ENCODE results near the gene PTPRD. TPM values are rescaled to one million over a fixed set of nuclear protein-coding genes. Genes with fewer than 3 reads are reported as not detected.

The PTPRD gene
- total RNA-seq, 1 experiment from 2014 or later, result 70.1 TPM

- no TSS peak for BruUV-seq (replicated peaks)
- H3K36me3 ChIP-seq (ENCODE audit: control insufficient read depth, insufficient read depth, low read length), result no peaks in the 10 kb centered on the region
- no peaks in the 10 kb centered on the region for H3K27me3 ChIP-seq (replicated peaks; ENCODE audit: control insufficient read depth, insufficient read depth, low read length)
- Mint-ChIP-seq H3K4me3 (ENCODE audit: unreplicated experiment) (no peak overlapping the region), H3K36me3 (ENCODE audit: insufficient read depth, unreplicated experiment) (no peaks in the 10 kb centered on the region), H3K27me3 (ENCODE audit: insufficient read depth, unreplicated experiment) (no peaks in the 10 kb centered on the region), H3K4me1 (ENCODE audit: low read depth, unreplicated experiment) (no peaks in the 10 kb centered on the region), H3K27ac (ENCODE audit: unreplicated experiment) (no peak overlapping the region), H3K9me3 (ENCODE audit: unreplicated experiment) (no peaks in the 10 kb centered on the region)
- DNase-seq, result no peak
- H3K4me3 ChIP-seq (ENCODE audit: low read depth, low read length), result no peak overlapping the region
- no peaks in the 10 kb centered on the region for H3K4me1 ChIP-seq
- intact Hi-C loops (cut with micrococcal nuclease; ENCODE audit: unreplicated experiment), result no loop called here
- H3K9me3 ChIP-seq, result no peaks in the 10 kb centered on the region
- ChIA-PET POLR2A (no interaction called here), CTCF (no interaction called here)
- no peak for TF ChIP-seq CTCF (IDR thresholded peaks at IDR 0.05; ENCODE audit: insufficient read depth in 1 of 2, low read depth in 1 of 2, low read length in 1 of 2, severe bottlenecking in 1 of 2, unreplicated experiment in 1 of 2)
These were observed 1222.9 kb downstream of the PTPRD start for GRCh38 chr9:9389904-9390303.

GRCh38 chr9:9387511-9388115 lies 1225.2 kb downstream of the PTPRD start:
- Mint-ChIP-seq H3K4me3 (ENCODE audit: unreplicated experiment) (no peak overlapping the region), H3K27me3 (ENCODE audit: insufficient read depth, unreplicated experiment) (no peaks in the 10 kb centered on the region), H3K27ac (ENCODE audit: unreplicated experiment) (no peak overlapping the region), H3K4me1 (ENCODE audit: low read depth, unreplicated experiment) (no peaks in the 10 kb centered on the region), H3K36me3 (ENCODE audit: insufficient read depth, unreplicated experiment) (no peaks in the 10 kb centered on the region), H3K9me3 (ENCODE audit: unreplicated experiment) (no peaks in the 10 kb centered on the region)
- intact Hi-C loops (cut with micrococcal nuclease; ENCODE audit: unreplicated experiment), result no loop called here
- Histone ChIP-seq H3K4me1 (no peaks in the 10 kb centered on the region), H3K27me3 (replicated peaks; ENCODE audit: control insufficient read depth, insufficient read depth, low read length) (no peaks in the 10 kb centered on the region), H3K9me3 (no peaks in the 10 kb centered on the region), H3K4me3 (ENCODE audit: low read depth, low read length) (no peak overlapping the region), H3K36me3 (ENCODE audit: control insufficient read depth, insufficient read depth, low read length) (no peaks in the 10 kb centered on the region)
- BruUV-seq (replicated peaks), result no TSS peak
- DNase-seq, result no peak
- ChIA-PET POLR2A (no interaction called here), CTCF (no interaction called here)
- TF ChIP-seq CTCF (IDR thresholded peaks at IDR 0.05; ENCODE audit: insufficient read depth in 1 of 2, low read depth in 1 of 2, low read length in 1 of 2, severe bottlenecking in 1 of 2, unreplicated experiment in 1 of 2), result no peak

- no peak for TF ChIP-seq CTCF (IDR thresholded peaks at IDR 0.05; ENCODE audit: insufficient read depth in 1 of 2, low read depth in 1 of 2, low read length in 1 of 2, severe bottlenecking in 1 of 2, unreplicated experiment in 1 of 2)
- peaks cover 4% of the 10 kb centered on the region for H3K27me3 Mint-ChIP-seq (ENCODE audit: insufficient read depth, unreplicated experiment)
- no TSS peak for BruUV-seq (replicated peaks)
- no peaks in the 10 kb centered on the region for H3K9me3 ChIP-seq
- no peaks in the 10 kb centered on the region for H3K9me3 Mint-ChIP-seq (ENCODE audit: unreplicated experiment)
- H3K4me1 Mint-ChIP-seq (ENCODE audit: low read depth, unreplicated experiment), result no peaks in the 10 kb centered on the region
- POLR2A ChIA-PET, result no interaction called here
- intact Hi-C loops (cut with micrococcal nuclease; ENCODE audit: unreplicated experiment), result no loop called here
- H3K4me1 ChIP-seq, result no peaks in the 10 kb centered on the region
- no peaks in the 10 kb centered on the region for H3K36me3 ChIP-seq (ENCODE audit: control insufficient read depth, insufficient read depth, low read length)
- no peak overlapping the region for H3K27ac Mint-ChIP-seq (ENCODE audit: unreplicated experiment)
- no peaks in the 10 kb centered on the region for H3K36me3 Mint-ChIP-seq (ENCODE audit: insufficient read depth, unreplicated experiment)
- no peaks in the 10 kb centered on the region for H3K27me3 ChIP-seq (replicated peaks; ENCODE audit: control insufficient read depth, insufficient read depth, low read length)
- H3K4me3 ChIP-seq (ENCODE audit: low read depth, low read length), result no peak overlapping the region
- CTCF ChIA-PET, result no interaction called here
- no peak for DNase-seq
- no peak overlapping the region for H3K4me3 Mint-ChIP-seq (ENCODE audit: unreplicated experiment)
These were observed 1250.5 kb downstream of the PTPRD start for GRCh38 chr9:9362332-9362731.
